Endothelial cell of umbilical vein (primary cell): ENCODE results near the gene RMND1. TPM values are rescaled to one million over a fixed set of nuclear protein-coding genes. Genes with fewer than 3 reads are reported as not detected.

Source experiments
- BruUV-seq: library from RNA; stranded (reverse); fragments of 400-500 nt; replicated peaks from 2 replicates; lab custom pipeline; 2021; lab: Mats Ljungman, UMichigan
- CTCF ChIA-PET: fragments of 300-600, 350-600 bp; sonication (Branson Sonifier 250); formaldehyde crosslinking; loops from one replicate; lab custom pipeline; 2021; ENCODE audit warnings: antibody characterized with exemption, inconsistent platforms; lab: Charles Lee
- POLR2A ChIA-PET: fragments of 300-600, 350-600 bp; sonication (Branson Sonifier 250); formaldehyde crosslinking; loops from one replicate; lab custom pipeline; 2021; ENCODE audit warnings: antibody characterized with exemption, inconsistent platforms; lab: Charles Lee
- DNase-seq: peaks from one replicate; pipeline ENCODE4 v3.0.0-alpha.2; 2011; ENCODE audit warnings: low read depth, low spot score
- FAIRE-seq: peaks from 2 replicates; lab custom pipeline; 2011; peaks lifted over from hg19 to GRCh38; lab: Jason Lieb, UNC
- H2AFZ ChIP-seq: 2 replicates; pipeline ENCODE4 v1.6.0; 2012; ENCODE audit warnings: low read depth, low read length, control low read depth, inconsistent platforms
- H3K27ac ChIP-seq: 2 replicates; pipeline ENCODE4 v1.5.1; 2011; ENCODE audit warnings: low read depth, mild to moderate bottlenecking, control low read depth, low read length, moderate library complexity; ENCODE audit not compliant: insufficient read depth
- H3K27me3 ChIP-seq, 2 experiments: 2 replicates each; pipeline versions ENCODE4 v1.6.0 to v1.6.1; 2011; ENCODE audit warnings: low read length in 2 of 2, mixed read lengths in 1 of 2; ENCODE audit not compliant: control insufficient read depth in 2 of 2, insufficient read depth in 2 of 2
- H3K36me3 ChIP-seq, 2 experiments: 2 replicates in 1 of 2; 3 replicates in 1 of 2; pipeline ENCODE4 v1.5.1; 2011; ENCODE audit warnings: low read length in 2 of 2, mild to moderate bottlenecking in 1 of 2, moderate library complexity in 1 of 2; ENCODE audit not compliant: control insufficient read depth in 2 of 2, insufficient read depth in 2 of 2; ENCODE audit errors: extremely low read depth in 1 of 2
- H3K4me1 ChIP-seq: 3 replicates; pipeline ENCODE4 v1.5.1; 2011; ENCODE audit warnings: mild to moderate bottlenecking, low read length; ENCODE audit not compliant: control insufficient read depth, insufficient read depth; ENCODE audit errors: extremely low read depth
- H3K4me2 ChIP-seq: 2 replicates; pipeline ENCODE4 v1.6.1; 2011; ENCODE audit warnings: low read length, control low read depth, mixed read lengths; ENCODE audit not compliant: insufficient read depth
- H3K4me3 ChIP-seq, 3 experiments: fragments of 200-600 bp in 1 of 3; sonication (generic), shearing (Covaris generic) in 1 of 3; replicated peaks in 1 of 3; 2 replicates each; pipeline ENCODE4 v1.5.1; 2011 to 2016; ENCODE audit warnings: control low read depth in 3 of 3, low read length in 3 of 3, mild to moderate bottlenecking in 2 of 3, inconsistent platforms in 1 of 3, low read depth in 1 of 3, moderate library complexity in 1 of 3; ENCODE audit not compliant: insufficient read depth in 1 of 3
- H3K79me2 ChIP-seq: 2 replicates; pipeline ENCODE4 v1.6.0; 2012; ENCODE audit warnings: low read length, inconsistent platforms; ENCODE audit not compliant: control insufficient read depth, insufficient read depth
- H3K9ac ChIP-seq: replicated peaks from 2 replicates; pipeline ENCODE3; 2011; ENCODE audit warnings: low read length, control low read depth; ENCODE audit not compliant: insufficient read depth; ENCODE audit errors: extremely low read depth
- H3K9me1 ChIP-seq: replicated peaks from 3 replicates; pipeline ENCODE4 v1.6.0; 2011; ENCODE audit warnings: mild to moderate bottlenecking, low read length; ENCODE audit not compliant: control insufficient read depth, insufficient read depth; ENCODE audit errors: extremely low read depth
- H3K9me3 ChIP-seq: replicated peaks from 2 replicates; pipeline ENCODE4 v1.5.1; 2012; ENCODE audit warnings: low read length, inconsistent platforms; ENCODE audit not compliant: control insufficient read depth, insufficient read depth
- H4K20me1 ChIP-seq: replicated peaks from 2 replicates; pipeline ENCODE3; 2011; ENCODE audit warnings: mild to moderate bottlenecking, low read length; ENCODE audit not compliant: control insufficient read depth, insufficient read depth; ENCODE audit errors: extremely low read depth
- CTCF ChIP-seq, 2 donors: IDR thresholded peaks; 1 replicate in 1 of 2; 2 replicates in 1 of 2; pipeline ENCODE4 v1.5.1; 2011; ENCODE audit warnings: low read length in 2 of 2, mild to moderate bottlenecking in 2 of 2, moderate library complexity in 2 of 2, control low read depth in 1 of 2, inconsistent platforms in 1 of 2, low read depth in 1 of 2; ENCODE audit not compliant: insufficient read depth in 1 of 2; ENCODE audit errors: extremely low read depth in 1 of 2
- EZH2 ChIP-seq: IDR thresholded peaks from 2 replicates; pipeline ENCODE4 v1.6.1; 2012; ENCODE audit warnings: borderline replicate concordance, low read depth, mild to moderate bottlenecking, moderate library complexity, low read length, inconsistent platforms; ENCODE audit not compliant: severe bottlenecking
- FOS ChIP-seq: IDR thresholded peaks from 2 replicates; pipeline ENCODE4 v1.6.1; 2011; ENCODE audit warnings: mild to moderate bottlenecking, low read length, moderate library complexity, borderline replicate concordance; ENCODE audit not compliant: insufficient read depth
- GATA2 ChIP-seq: IDR thresholded peaks from 2 replicates; pipeline ENCODE4 v1.7.0; 2011; ENCODE audit warnings: low read depth, mild to moderate bottlenecking, moderate library complexity, mixed read lengths, low read length; ENCODE audit not compliant: insufficient read length, insufficient read depth
- JUN ChIP-seq: IDR thresholded peaks from 2 replicates; pipeline ENCODE4 v1.6.1; 2011; ENCODE audit warnings: borderline replicate concordance, low read depth; ENCODE audit not compliant: insufficient read length, insufficient read depth
- MAX ChIP-seq: IDR thresholded peaks from 2 replicates; pipeline ENCODE4 v1.6.1; 2011; ENCODE audit not compliant: insufficient read depth, insufficient read length
- MYC ChIP-seq: IDR thresholded peaks from one replicate; pipeline ENCODE4 v1.6.1; 2011; ENCODE audit warnings: mild to moderate bottlenecking, low read depth, low read length
- POLR2A ChIP-seq: IDR thresholded peaks from 2 replicates; pipeline ENCODE4 v1.6.1; 2012; ENCODE audit warnings: low read depth, mild to moderate bottlenecking, control low read depth, low read length
- POLR2AphosphoS5 ChIP-seq: IDR thresholded peaks from 2 replicates; pipeline ENCODE4 v1.6.1; 2012; ENCODE audit warnings: low read depth, mild to moderate bottlenecking, control low read depth, low read length, moderate library complexity; ENCODE audit not compliant: insufficient read depth
- dilution Hi-C: fragments of 300-500 bp; cut with MboI; formaldehyde crosslinking; loops from one replicate; pipeline ENCODE4 v1.15.0; 2019; ENCODE audit warnings: low sequenced_read_pairs; ENCODE audit not compliant: extremely low pct_ligation_motif_present
- intact Hi-C: fragments of 100-400 bp; cut with micrococcal nuclease; formaldehyde crosslinking; loops from one replicate; pipeline ENCODE4 v1.10.0; 2022
- polyA plus RNA-seq, 4 experiments: library from polyadenylated mRNA; depleted of rRNA in 3 of 4; stranded (reverse) in 3 of 4; unstranded in 1 of 4; fragments of >200 nt; gene quantifications; 2 replicates each; pipeline versions ENCODE4 v1.2.1 to v1.2.3, GENCODE V29; 2011 to 2012; ENCODE audit warnings: missing spikeins in 1 of 4
- total RNA-seq: library from RNA; stranded (reverse); gene quantifications from 2 replicates; pipeline ENCODE4 v1.2.3, GENCODE V29; 2021

The RMND1 gene
- total and polyA plus RNA-seq, 2 donors (not counting 3 experiments of a cell fraction or from before 2014, with no cell fraction given) = 6.3 to 21.4 TPM

- no peak for FAIRE-seq
- Histone ChIP-seq H3K4me2 (no peak overlapping the region), H3K4me1 (peaks cover 18% of the 10 kb centered on the region), H3K36me3 (no peaks in the 10 kb centered on the region), H3K9ac (no peak overlapping the region), H3K27ac (no peak overlapping the region), H3K27me3 (no peaks in the 10 kb centered on the region), H4K20me1 (no peaks in the 10 kb centered on the region), H3K9me3 (no peaks in the 10 kb centered on the region), H3K4me3 (no peak overlapping the region), H3K9me1 (no peaks in the 10 kb centered on the region), H3K79me2 (peaks cover 55% of the 10 kb centered on the region), H2AFZ (no peak overlapping the region)
- DNase-seq = no peak
- no TSS peak for BruUV-seq
- dilution Hi-C loops = no loop called here
- ChIA-PET CTCF (no interaction called here), POLR2A (no interaction called here)
- no peak for TF ChIP-seq POLR2AphosphoS5
- no peak for TF ChIP-seq FOS
- no peak for TF ChIP-seq POLR2A
- no peak for TF ChIP-seq JUN
- no peak for TF ChIP-seq CTCF (IDR thresholded peaks at IDR 0.05; ENCODE audit: extremely low read depth in 1 of 2, insufficient read depth in 1 of 2, low read depth in 1 of 2, low read length in 2 of 2)
- no peak for TF ChIP-seq EZH2
- TF ChIP-seq MAX = no peak
- no peak for TF ChIP-seq GATA2
- TF ChIP-seq MYC = no peak
- intact Hi-C loops = no loop called here
Measured at GRCh38 chr6:151387175-151387970, 64.6 kb downstream of the RMND1 start.
